Astrocyte (in vitro differentiated cells and primary cell): ENCODE measurements around the gene GPR137B. TPM values are rescaled to one million over a fixed set of nuclear protein-coding genes. Genes with fewer than 3 reads are reported as not detected.

Source experiments
- DNase-seq: peaks from one replicate; pipeline ENCODE4 v3.0.0-alpha.2; 2010; ENCODE audit warnings: low read depth
- FAIRE-seq: peaks from 2 replicates; lab custom pipeline; 2011; peaks lifted over from hg19 to GRCh38; lab: Jason Lieb, UNC
- H2AFZ ChIP-seq: 2 replicates; pipeline ENCODE4 v1.6.0; 2012; ENCODE audit warnings: low read depth, low read length, inconsistent platforms
- H3K27ac ChIP-seq: 2 replicates; pipeline ENCODE4 v1.5.1; 2011; ENCODE audit warnings: low read depth, low read length, inconsistent platforms
- H3K27me3 ChIP-seq: 2 replicates; pipeline ENCODE4 v1.6.0; 2011; ENCODE audit warnings: low read length, inconsistent platforms; ENCODE audit not compliant: insufficient read depth
- H3K36me3 ChIP-seq: 2 replicates; pipeline ENCODE4 v1.5.1; 2011; ENCODE audit warnings: low read length, inconsistent platforms; ENCODE audit not compliant: insufficient read depth
- H3K4me1 ChIP-seq: 2 replicates; pipeline ENCODE4 v1.5.1; 2011; ENCODE audit warnings: low read length, inconsistent platforms; ENCODE audit not compliant: insufficient read depth
- H3K4me2 ChIP-seq: 2 replicates; pipeline ENCODE4 v1.6.0; 2012; ENCODE audit warnings: low read length, inconsistent platforms
- H3K4me3 ChIP-seq: 2 replicates; pipeline ENCODE4 v1.5.1; 2011; ENCODE audit warnings: low read depth, mild to moderate bottlenecking, low read length, inconsistent platforms; ENCODE audit not compliant: insufficient read depth
- H3K79me2 ChIP-seq: 2 replicates; pipeline ENCODE4 v1.6.0; 2012; ENCODE audit warnings: mild to moderate bottlenecking, low read length, inconsistent platforms; ENCODE audit not compliant: insufficient read depth
- H3K9ac ChIP-seq: 2 replicates; pipeline ENCODE4 v1.6.0; 2012; ENCODE audit warnings: mild to moderate bottlenecking, low read length, inconsistent platforms
- H3K9me3 ChIP-seq: 2 replicates; pipeline ENCODE4 v1.5.1; 2012; ENCODE audit warnings: low read depth, mild to moderate bottlenecking, low read length, inconsistent platforms; ENCODE audit not compliant: insufficient read depth
- H4K20me1 ChIP-seq: 2 replicates; pipeline ENCODE4 v1.6.0; 2012; ENCODE audit warnings: low read length, inconsistent platforms; ENCODE audit not compliant: insufficient read depth
- H3K27ac Mint-ChIP-seq: one replicate; pipeline ENCODE4 v1.8.0; 2021; ENCODE audit warnings: mild to moderate bottlenecking, mixed read lengths; ENCODE audit not compliant: unreplicated experiment
- H3K27me3 Mint-ChIP-seq: one replicate; pipeline ENCODE4 v1.8.0; 2021; ENCODE audit warnings: low read depth, mixed read lengths; ENCODE audit not compliant: unreplicated experiment
- H3K36me3 Mint-ChIP-seq: one replicate; pipeline ENCODE4 v1.8.0; 2021; ENCODE audit warnings: low read depth, mixed read lengths; ENCODE audit not compliant: unreplicated experiment
- H3K4me1 Mint-ChIP-seq: one replicate; pipeline ENCODE4 v1.8.0; 2021; ENCODE audit warnings: low read depth, mixed read lengths; ENCODE audit not compliant: unreplicated experiment
- H3K4me3 Mint-ChIP-seq: one replicate; pipeline ENCODE4 v1.8.0; 2021; ENCODE audit warnings: mild to moderate bottlenecking, moderate library complexity, mixed read lengths; ENCODE audit not compliant: unreplicated experiment
- H3K9me3 Mint-ChIP-seq: one replicate; pipeline ENCODE4 v1.8.0; 2021; ENCODE audit warnings: mild to moderate bottlenecking, mixed read lengths; ENCODE audit not compliant: unreplicated experiment
- EZH2 ChIP-seq: IDR thresholded peaks from 2 replicates; pipeline ENCODE4 v1.6.1; 2012; ENCODE audit warnings: mild to moderate bottlenecking, low read length, inconsistent platforms; ENCODE audit not compliant: insufficient read depth
- total RNA-seq: library from RNA; stranded (reverse); gene quantifications from 2 replicates; pipeline ENCODE4 v1.2.1, GENCODE V29; 2021
- TF ChIP-seq, protein P1 (sequence below): IDR thresholded peaks from 2 replicates; pipeline ENCODE4 v1.5.1; 2011; ENCODE audit warnings: low read depth, mild to moderate bottlenecking, inconsistent platforms, low read length, moderate library complexity; ENCODE audit not compliant: insufficient read depth

The GPR137B gene
- total RNA-seq, 1 donor from 2014 or later, result 12.9 TPM

DNA sequence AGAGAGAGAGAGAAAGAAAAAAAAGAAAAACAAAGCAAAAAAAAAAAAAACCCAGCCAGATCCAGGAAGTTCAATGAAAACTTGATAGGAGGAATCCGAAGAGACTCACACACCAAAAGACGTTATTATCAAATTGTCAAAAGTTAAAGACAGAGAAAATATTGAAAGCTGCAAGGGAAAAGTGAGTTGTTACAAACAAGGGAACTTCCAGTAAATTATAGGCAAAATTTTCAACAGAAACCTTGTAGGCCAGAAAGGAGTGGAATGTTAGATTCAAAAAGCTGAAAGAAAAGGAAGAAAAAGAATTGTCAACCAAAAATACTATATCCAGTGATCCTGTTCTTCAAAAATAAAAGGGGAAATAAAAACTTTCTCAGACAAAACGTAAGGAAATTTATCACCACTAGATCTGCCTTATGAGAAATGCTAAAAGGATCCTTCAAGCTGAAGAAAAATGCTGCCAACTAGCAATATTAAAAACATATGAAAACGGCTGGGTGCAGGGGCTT, 115.8 kb downstream of the GPR137B start:
- no peaks in the 10 kb centered on the region for H3K4me1 ChIP-seq
- H3K9me3 ChIP-seq, result no peaks in the 10 kb centered on the region
- H3K9me3 Mint-ChIP-seq, result peaks cover 26% of the 10 kb centered on the region
- H3K4me3 Mint-ChIP-seq, result no peak overlapping the region
- H3K4me2 ChIP-seq, result no peak overlapping the region
- no peaks in the 10 kb centered on the region for H3K4me1 Mint-ChIP-seq
- FAIRE-seq (no peak), DNase-seq (no peak)
- H4K20me1 ChIP-seq, result no peaks in the 10 kb centered on the region
- no peak overlapping the region for H3K4me3 ChIP-seq
- H2AFZ ChIP-seq, result no peak overlapping the region
- no peaks in the 10 kb centered on the region for H3K27me3 Mint-ChIP-seq
- H3K27ac ChIP-seq, result no peak overlapping the region
- no peak overlapping the region for H3K27ac Mint-ChIP-seq
- peaks cover 17% of the 10 kb centered on the region for H3K36me3 Mint-ChIP-seq
- no peak overlapping the region for H3K9ac ChIP-seq
- H3K27me3 ChIP-seq, result no peaks in the 10 kb centered on the region
- TF ChIP-seq, protein P1, sequence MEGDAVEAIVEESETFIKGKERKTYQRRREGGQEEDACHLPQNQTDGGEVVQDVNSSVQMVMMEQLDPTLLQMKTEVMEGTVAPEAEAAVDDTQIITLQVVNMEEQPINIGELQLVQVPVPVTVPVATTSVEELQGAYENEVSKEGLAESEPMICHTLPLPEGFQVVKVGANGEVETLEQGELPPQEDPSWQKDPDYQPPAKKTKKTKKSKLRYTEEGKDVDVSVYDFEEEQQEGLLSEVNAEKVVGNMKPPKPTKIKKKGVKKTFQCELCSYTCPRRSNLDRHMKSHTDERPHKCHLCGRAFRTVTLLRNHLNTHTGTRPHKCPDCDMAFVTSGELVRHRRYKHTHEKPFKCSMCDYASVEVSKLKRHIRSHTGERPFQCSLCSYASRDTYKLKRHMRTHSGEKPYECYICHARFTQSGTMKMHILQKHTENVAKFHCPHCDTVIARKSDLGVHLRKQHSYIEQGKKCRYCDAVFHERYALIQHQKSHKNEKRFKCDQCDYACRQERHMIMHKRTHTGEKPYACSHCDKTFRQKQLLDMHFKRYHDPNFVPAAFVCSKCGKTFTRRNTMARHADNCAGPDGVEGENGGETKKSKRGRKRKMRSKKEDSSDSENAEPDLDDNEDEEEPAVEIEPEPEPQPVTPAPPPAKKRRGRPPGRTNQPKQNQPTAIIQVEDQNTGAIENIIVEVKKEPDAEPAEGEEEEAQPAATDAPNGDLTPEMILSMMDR, result no peak
- TF ChIP-seq EZH2, result no peak
- no peaks in the 10 kb centered on the region for H3K79me2 ChIP-seq
- no peaks in the 10 kb centered on the region for H3K36me3 ChIP-seq

Other genes with a start within 250 kb of the GPR137B start
- gene NID1, start 77.4 kb upstream of the GPR137B start, total RNA-seq, result 73.0 and 76.8 TPM in 2 replicates
- gene ERO1B, start 139.4 kb downstream of the GPR137B start, total RNA-seq, result 1.5 and 2.0 TPM in 2 replicates